SJCRH30 (cell line): ENCODE measurements around the gene NPEPL1. TPM values are rescaled to one million over a fixed set of nuclear protein-coding genes. Genes with fewer than 3 reads are reported as not detected.

Source experiments
- DNase-seq, 2 experiments: peaks; one replicate each; pipeline ENCODE4 v3.0.0-alpha.2; 2015 to 2020
- H3K27ac ChIP-seq: fragments of 250-450 bp; sonication (Bioruptor Pico); 2 replicates; pipeline ENCODE4 v1.5.1; 2020; ENCODE audit warnings: mild to moderate bottlenecking, moderate library complexity
- H3K27me3 ChIP-seq: fragments of 250-450 bp; sonication (Bioruptor Pico); 2 replicates; pipeline ENCODE4 v1.5.1; 2020; ENCODE audit warnings: mild to moderate bottlenecking, moderate library complexity
- H3K36me3 ChIP-seq: fragments of 250-450 bp; sonication (Bioruptor Pico); 2 replicates; pipeline ENCODE4 v1.5.1; 2020; ENCODE audit warnings: mild to moderate bottlenecking, moderate library complexity
- H3K4me1 ChIP-seq: fragments of 250-450 bp; sonication (Bioruptor Pico); 2 replicates; pipeline ENCODE4 v1.5.1; 2020; ENCODE audit warnings: mild to moderate bottlenecking, moderate library complexity
- H3K4me3 ChIP-seq: fragments of 250-450 bp; sonication (Bioruptor Pico); 2 replicates; pipeline ENCODE4 v1.5.1; 2020; ENCODE audit warnings: mild to moderate bottlenecking, moderate library complexity
- H3K9me3 ChIP-seq: fragments of 250-450 bp; sonication (Bioruptor Pico); replicated peaks from 2 replicates; pipeline ENCODE4 v1.5.1; 2020; ENCODE audit warnings: mild to moderate bottlenecking, moderate library complexity
- total RNA-seq: library from RNA; depleted of rRNA; stranded (reverse); fragments of >200 nt; shearing (Covaris generic); gene quantifications from 2 replicates; pipeline ENCODE4 v1.2.3, GENCODE V29; 2014

NPEPL1 gene
- total RNA-seq, 1 experiment from 2014 or later: 6.3 TPM

- H3K27me3 ChIP-seq: no peaks in the 10 kb centered on the region
- H3K4me1 ChIP-seq: peaks cover 15% of the 10 kb centered on the region
- H3K4me3 ChIP-seq: no peak overlapping the region
- H3K9me3 ChIP-seq: no peaks in the 10 kb centered on the region
- H3K27ac ChIP-seq: no peak overlapping the region
- H3K36me3 ChIP-seq: peaks cover 57% of the 10 kb centered on the region
- peak; percentile 32 to 55 for DNase-seq
Observed at GRCh38 chr20:58665606-58666005, 27.0 kb upstream of the NPEPL1 start.

- H3K4me1 ChIP-seq: peaks cover 15% of the 10 kb centered on the region
- peaks cover 60% of the 10 kb centered on the region for H3K36me3 ChIP-seq
- no peaks in the 10 kb centered on the region for H3K27me3 ChIP-seq
- H3K27ac ChIP-seq: no peak overlapping the region
- no peak for DNase-seq
- no peak overlapping the region for H3K4me3 ChIP-seq
- H3K9me3 ChIP-seq: no peaks in the 10 kb centered on the region
Observed at GRCh38 chr20:58666702-58667101, 25.9 kb upstream of the NPEPL1 start.

GRCh38 chr20:58667975-58668374, 24.6 kb upstream of the NPEPL1 start:
- H3K4me3 ChIP-seq: no peak overlapping the region
- H3K9me3 ChIP-seq: no peaks in the 10 kb centered on the region
- H3K36me3 ChIP-seq: peaks cover 62% of the 10 kb centered on the region
- H3K27me3 ChIP-seq: no peaks in the 10 kb centered on the region
- DNase-seq: no peak
- peaks cover 15% of the 10 kb centered on the region for H3K4me1 ChIP-seq
- H3K27ac ChIP-seq: no peak overlapping the region

GRCh38 chr20:58668901-58669286, 23.7 kb upstream of the NPEPL1 start:
- Histone ChIP-seq H3K4me1 (peaks cover 14% of the 10 kb centered on the region), H3K9me3 (no peaks in the 10 kb centered on the region), H3K27ac (no peak overlapping the region), H3K4me3 (no peak overlapping the region), H3K27me3 (no peaks in the 10 kb centered on the region), H3K36me3 (peaks cover 63% of the 10 kb centered on the region)
- no peak for DNase-seq

GRCh38 chr20:58669287-58670006, 23.2 kb upstream of the NPEPL1 start:
- no peak for DNase-seq
- Histone ChIP-seq H3K27me3 (no peaks in the 10 kb centered on the region), H3K4me3 (no peak overlapping the region), H3K27ac (no peak overlapping the region), H3K9me3 (no peaks in the 10 kb centered on the region), H3K36me3 (peaks cover 69% of the 10 kb centered on the region), H3K4me1 (peaks cover 8% of the 10 kb centered on the region)

GRCh38 chr20:58670102-58670501, 22.5 kb upstream of the NPEPL1 start:
- Histone ChIP-seq H3K4me1 (peaks cover 2% of the 10 kb centered on the region), H3K27me3 (no peaks in the 10 kb centered on the region), H3K9me3 (no peaks in the 10 kb centered on the region), H3K36me3 (peaks cover 75% of the 10 kb centered on the region), H3K4me3 (no peak overlapping the region), H3K27ac (no peak overlapping the region)
- DNase-seq: no peak

- Histone ChIP-seq H3K4me3 (no peak overlapping the region), H3K9me3 (no peaks in the 10 kb centered on the region), H3K27me3 (no peaks in the 10 kb centered on the region), H3K36me3 (peaks cover 80% of the 10 kb centered on the region), H3K4me1 (no peaks in the 10 kb centered on the region), H3K27ac (no peak overlapping the region)
- DNase-seq: no peak
Observed at GRCh38 chr20:58670659-58671058, 21.9 kb upstream of the NPEPL1 start.

- peaks cover 87% of the 10 kb centered on the region for H3K36me3 ChIP-seq
Observed at GRCh38 chr20:58673119-58673518, 19.5 kb upstream of the NPEPL1 start.

GRCh38 chr20:58675146-58675584, 17.4 kb upstream of the NPEPL1 start:
- H3K27ac ChIP-seq: no peak overlapping the region
- DNase-seq: no peak
- peaks cover 82% of the 10 kb centered on the region for H3K36me3 ChIP-seq
- H3K9me3 ChIP-seq: no peaks in the 10 kb centered on the region
- H3K4me3 ChIP-seq: no peak overlapping the region
- no peaks in the 10 kb centered on the region for H3K4me1 ChIP-seq
- H3K27me3 ChIP-seq: no peaks in the 10 kb centered on the region

More at GRCh38 chr20:58673119-58673518, 19.5 kb upstream of the NPEPL1 start:
- no peak overlapping the region for H3K27ac ChIP-seq
- H3K4me3 ChIP-seq: no peak overlapping the region
- no peaks in the 10 kb centered on the region for H3K27me3 ChIP-seq
- H3K4me1 ChIP-seq: no peaks in the 10 kb centered on the region
- H3K9me3 ChIP-seq: no peaks in the 10 kb centered on the region
- DNase-seq: no peak

- Histone ChIP-seq H3K4me1 (no peaks in the 10 kb centered on the region), H3K27ac (no peak overlapping the region), H3K36me3 (peaks cover 82% of the 10 kb centered on the region), H3K27me3 (no peaks in the 10 kb centered on the region), H3K4me3 (no peak overlapping the region), H3K9me3 (no peaks in the 10 kb centered on the region)
- DNase-seq: no peak
Observed at GRCh38 chr20:58675641-58676040, 17.0 kb upstream of the NPEPL1 start.

- Histone ChIP-seq H3K36me3 (peaks cover 80% of the 10 kb centered on the region), H3K27me3 (no peaks in the 10 kb centered on the region), H3K4me3 (no peak overlapping the region)
Observed at GRCh38 chr20:58676161-58676560, 16.4 kb upstream of the NPEPL1 start.

GRCh38 chr20:58677079-58677604, 15.5 kb upstream of the NPEPL1 start:
- no peak for DNase-seq
- Histone ChIP-seq H3K36me3 (peaks cover 74% of the 10 kb centered on the region), H3K27me3 (no peaks in the 10 kb centered on the region), H3K27ac (no peak overlapping the region), H3K4me3 (no peak overlapping the region), H3K9me3 (no peaks in the 10 kb centered on the region), H3K4me1 (peaks cover 1% of the 10 kb centered on the region; the same call in 1 of the 2 replicates)

More at GRCh38 chr20:58676161-58676560, 16.4 kb upstream of the NPEPL1 start:
- DNase-seq: no peak
- Histone ChIP-seq H3K9me3 (no peaks in the 10 kb centered on the region), H3K27ac (no peak overlapping the region), H3K4me1 (no peaks in the 10 kb centered on the region)

- Histone ChIP-seq H3K27me3 (no peaks in the 10 kb centered on the region), H3K9me3 (no peaks in the 10 kb centered on the region), H3K27ac (no peak overlapping the region), H3K4me1 (peaks cover 8% of the 10 kb centered on the region; the same call in 1 of the 2 replicates), H3K4me3 (no peak overlapping the region), H3K36me3 (peaks cover 69% of the 10 kb centered on the region)
- DNase-seq: no peak
Observed at GRCh38 chr20:58677808-58678207, 14.8 kb upstream of the NPEPL1 start.

GRCh38 chr20:58678806-58679205, 13.8 kb upstream of the NPEPL1 start:
- Histone ChIP-seq H3K9me3 (no peaks in the 10 kb centered on the region), H3K36me3 (peaks cover 63% of the 10 kb centered on the region)

GRCh38 chr20:58682656-58683531, 9.7 kb upstream of the NPEPL1 start:
- Histone ChIP-seq H3K27me3 (no peaks in the 10 kb centered on the region), H3K4me3 (no peak overlapping the region), H3K27ac (0 out of 2 replicates have a peak overlapping the region, but pooled peaks have one; percentile 1), H3K4me1 (peaks cover 8% of the 10 kb centered on the region), H3K9me3 (no peaks in the 10 kb centered on the region), H3K36me3 (peaks cover 23% of the 10 kb centered on the region)
- DNase-seq: no peak

More at GRCh38 chr20:58678806-58679205, 13.8 kb upstream of the NPEPL1 start:
- Histone ChIP-seq H3K4me3 (no peak overlapping the region), H3K4me1 (peaks cover 8% of the 10 kb centered on the region; the same call in 1 of the 2 replicates), H3K27me3 (no peaks in the 10 kb centered on the region), H3K27ac (no peak overlapping the region)
- DNase-seq: no peak
